SK-N-SH (cell line): ENCODE results near the gene N4BP3. TPM values are rescaled to one million over a fixed set of nuclear protein-coding genes. Genes with fewer than 3 reads are reported as not detected.

Source experiments
- CTCF ChIA-PET: fragments of 300-600, 350-600 bp; formaldehyde crosslinking; extraction: SDS; loops from one replicate; lab custom pipeline; 2021; lab: Yijun Ruan, JAX
- POLR2A ChIA-PET: fragments of 350-600 bp; sonication (Branson Sonifier 250); formaldehyde crosslinking; extraction: SDS; loops from one replicate; lab custom pipeline; 2020; ENCODE audit warnings: antibody characterized with exemption, inconsistent platforms; lab: Yijun Ruan, JAX
- DNase-seq: peaks from one replicate; pipeline ENCODE4 v3.0.0; 2012
- H2AFZ ChIP-seq: fragments of 200-600 bp; sonication (generic); 2 replicates; pipeline ENCODE4 v1.8.1; 2016; ENCODE audit warnings: antibody characterized with exemption, mild to moderate bottlenecking, low read depth
- H3F3A ChIP-seq: fragments of 200-600 bp; sonication (generic); replicated peaks from 2 replicates; pipeline ENCODE3; 2016; ENCODE audit warnings: antibody characterized with exemption, mild to moderate bottlenecking; ENCODE audit not compliant: insufficient read depth
- H3K27ac ChIP-seq, 2 experiments: fragments of 200-500 bp in 1 of 2; fragments of 200-600 bp in 1 of 2; sonication (Bioruptor generic) in 1 of 2; sonication (generic), shearing (Covaris generic) in 1 of 2; 2 replicates each; pipeline versions ENCODE4 v1.5.1 to v1.6.1; 2014 to 2016; ENCODE audit warnings: low read depth in 2 of 2, inconsistent platforms in 1 of 2, low read length in 1 of 2, mild to moderate bottlenecking in 1 of 2, mixed read lengths in 1 of 2
- H3K27me3 ChIP-seq: fragments of 200-600 bp; sonication (generic), shearing (Covaris generic); 2 replicates; pipeline ENCODE4 v1.6.1; 2016; ENCODE audit warnings: mixed run types; ENCODE audit not compliant: insufficient read depth
- H3K36me3 ChIP-seq, 2 experiments: fragments of 200-500 bp in 1 of 2; fragments of 200-600 bp in 1 of 2; sonication (Bioruptor generic) in 1 of 2; sonication (generic) in 1 of 2; replicated peaks in 1 of 2; 2 replicates each; pipeline versions ENCODE3 to v1.5.1; 2014 to 2016; ENCODE audit warnings: low read length in 1 of 2, mild to moderate bottlenecking in 1 of 2; ENCODE audit not compliant: insufficient read depth in 2 of 2, control insufficient read depth in 1 of 2
- H3K4me1 ChIP-seq, 2 experiments: fragments of 200-500 bp in 1 of 2; fragments of 200-600 bp in 1 of 2; sonication (Bioruptor generic) in 1 of 2; sonication (generic), shearing (Covaris generic) in 1 of 2; 2 replicates each; pipeline versions ENCODE4 v1.5.1 to v1.6.1; 2014 to 2016; ENCODE audit warnings: low read depth in 1 of 2, low read length in 1 of 2, mixed run types in 1 of 2; ENCODE audit not compliant: insufficient read depth in 2 of 2, control insufficient read depth in 1 of 2
- H3K4me2 ChIP-seq: fragments of 200-600 bp; sonication (generic), shearing (Covaris generic); 2 replicates; pipeline ENCODE4 v1.6.1; 2017; ENCODE audit warnings: mixed run types
- H3K4me3 ChIP-seq, 2 experiments: fragments of 200-500 bp in 1 of 2; fragments of 200-600 bp in 1 of 2; sonication (Bioruptor generic) in 1 of 2; sonication (generic), shearing (Covaris generic) in 1 of 2; 2 replicates each; pipeline versions ENCODE4 v1.5.1 to v1.8.1; 2014 to 2016; ENCODE audit warnings: low read depth in 2 of 2, inconsistent platforms in 1 of 2, low read length in 1 of 2, mild to moderate bottlenecking in 1 of 2, mixed read lengths in 1 of 2, moderate library complexity in 1 of 2
- H3K79me2 ChIP-seq: fragments of 200-600 bp; sonication (generic); 2 replicates; pipeline ENCODE4 v1.8.1; 2017; ENCODE audit warnings: mild to moderate bottlenecking; ENCODE audit not compliant: insufficient read depth
- H3K9ac ChIP-seq: fragments of 200-600 bp; sonication (generic); 2 replicates; pipeline ENCODE4 v1.6.1; 2017; ENCODE audit warnings: mixed run types
- H3K9me2 ChIP-seq: fragments of 200-600 bp; sonication (generic); 2 replicates; pipeline ENCODE4 v1.6.1; 2017; ENCODE audit warnings: mixed run types
- H3K9me3 ChIP-seq: fragments of 200-600 bp; sonication (generic); 2 replicates; pipeline ENCODE4 v1.6.1; 2017; ENCODE audit warnings: mixed run types, mild to moderate bottlenecking, moderate library complexity
- H4K20me1 ChIP-seq: fragments of 200-600 bp; sonication (generic); 2 replicates; pipeline ENCODE4 v1.6.1; 2017; ENCODE audit warnings: mild to moderate bottlenecking, mixed run types; ENCODE audit not compliant: insufficient read depth
- CTCF ChIP-seq: fragments of 200-600 bp; sonication (generic); IDR thresholded peaks from 2 replicates; pipeline ENCODE4 v1.6.1; 2017; ENCODE audit warnings: antibody characterized with exemption, mild to moderate bottlenecking, moderate library complexity
- ELF1 ChIP-seq: IDR thresholded peaks from 2 replicates; pipeline ENCODE4 v1.4.0; 2012
- FOXM1 ChIP-seq: IDR thresholded peaks from 2 replicates; pipeline ENCODE4 v1.4.0; 2012; ENCODE audit warnings: low read depth, mild to moderate bottlenecking
- RAD21 ChIP-seq: IDR thresholded peaks from 2 replicates; pipeline ENCODE4 v1.6.1; 2012; ENCODE audit warnings: mild to moderate bottlenecking, low read length
- RXRA ChIP-seq: IDR thresholded peaks from 2 replicates; pipeline ENCODE4 v1.4.0; 2012; ENCODE audit warnings: low read depth, mild to moderate bottlenecking, borderline replicate concordance
- TCF12 ChIP-seq: IDR thresholded peaks from 2 replicates; pipeline ENCODE4 v1.4.0; 2012
- WGBS: methylation state at CpG from one replicate; pipeline ENCODE4 v1.1.6; 2017; ENCODE audit warnings: low lambda C conversion rate; 5-methylcytosine and 5-hydroxymethylcytosine counted together
- polyA plus RNA-seq, 3 experiments: library from polyadenylated mRNA; depleted of rRNA; stranded (reverse); fragments of >200 nt; gene quantifications; 2 replicates each; pipeline ENCODE4 v1.2.3, GENCODE V29; 2012
- TF ChIP-seq, protein P1 (sequence below): IDR thresholded peaks from 2 replicates; pipeline ENCODE4 v1.4.0; 2012; ENCODE audit warnings: low read depth, borderline replicate concordance
- TF ChIP-seq, protein P2 (sequence below): IDR thresholded peaks from 2 replicates; pipeline ENCODE4 v1.4.0; 2012; ENCODE audit warnings: low read depth, borderline replicate concordance
- TF ChIP-seq, protein P3 (sequence below): IDR thresholded peaks from 2 replicates; pipeline ENCODE4 v1.6.1; 2012; ENCODE audit warnings: mild to moderate bottlenecking, low read depth, low read length, moderate library complexity

N4BP3 gene
- polyA plus RNA-seq, 1 of the 3 experiments (the other 2 are of a cell fraction), result 0.28 TPM

DNA sequence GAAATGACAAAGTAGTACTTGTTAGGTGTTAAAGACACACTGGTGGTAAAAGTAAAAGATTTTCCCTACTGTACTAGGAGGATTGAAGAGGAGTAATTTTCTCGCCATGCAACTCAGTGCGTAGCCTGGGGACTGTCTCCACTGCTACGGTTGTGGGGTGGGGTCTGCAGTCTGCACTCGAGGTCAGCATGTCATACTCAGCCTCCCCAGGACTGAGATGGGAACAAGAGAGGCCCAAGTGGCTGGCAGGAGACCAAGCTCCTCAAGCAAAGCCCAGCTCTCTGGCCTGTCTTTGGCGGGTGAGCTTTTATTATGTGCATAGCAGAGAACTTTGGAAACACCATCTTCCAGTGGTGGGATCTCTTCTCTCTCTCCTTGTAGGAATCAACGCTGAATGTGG lies 29.9 kb downstream of the N4BP3 start (continued):
- TF ChIP-seq, protein P1, sequence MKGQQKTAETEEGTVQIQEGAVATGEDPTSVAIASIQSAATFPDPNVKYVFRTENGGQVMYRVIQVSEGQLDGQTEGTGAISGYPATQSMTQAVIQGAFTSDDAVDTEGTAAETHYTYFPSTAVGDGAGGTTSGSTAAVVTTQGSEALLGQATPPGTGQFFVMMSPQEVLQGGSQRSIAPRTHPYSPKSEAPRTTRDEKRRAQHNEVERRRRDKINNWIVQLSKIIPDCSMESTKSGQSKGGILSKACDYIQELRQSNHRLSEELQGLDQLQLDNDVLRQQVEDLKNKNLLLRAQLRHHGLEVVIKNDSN, result no peak

GRCh38 chr5:178143901-178144300 lies 30.6 kb downstream of the N4BP3 start:
- Histone ChIP-seq H3K36me3 (peaks cover 40 to 67% of the 10 kb centered on the region in 2 experiments), H4K20me1 (peaks cover 7% of the 10 kb centered on the region), H3K9me2 (no peaks in the 10 kb centered on the region), H3K4me3 (no peak overlapping the region), H3K4me2 (no peak overlapping the region), H2AFZ (no peak overlapping the region), H3K9me3 (no peaks in the 10 kb centered on the region), H3K27me3 (no peaks in the 10 kb centered on the region), H3F3A (peaks cover 3% of the 10 kb centered on the region), H3K4me1 (no peaks in the 10 kb centered on the region), H3K79me2 (0 out of 2 replicates have a peak, but pooled peaks cover 4% of the 10 kb centered on the region), H3K9ac (no peak overlapping the region), H3K27ac (no peak overlapping the region)
- 90% methylated on average over 3 of the region's 10 CpGs for WGBS
- CTCF ChIA-PET, result interaction anchor here (0.9 to 18.9 kb wide), 3 partner anchors 9 to 68 kb away, joined by 3 to 319 read pairs (median 13); no protein-coding TSS in a partner anchor
- DNase-seq, result no peak
- TF ChIP-seq, protein P1, result no peak
- TF ChIP-seq ELF1 (no peak), RAD21 (no peak), CTCF (no peak), FOXM1 (no peak), RXRA (no peak), TCF12 (no peak)
- TF ChIP-seq, protein P2, sequence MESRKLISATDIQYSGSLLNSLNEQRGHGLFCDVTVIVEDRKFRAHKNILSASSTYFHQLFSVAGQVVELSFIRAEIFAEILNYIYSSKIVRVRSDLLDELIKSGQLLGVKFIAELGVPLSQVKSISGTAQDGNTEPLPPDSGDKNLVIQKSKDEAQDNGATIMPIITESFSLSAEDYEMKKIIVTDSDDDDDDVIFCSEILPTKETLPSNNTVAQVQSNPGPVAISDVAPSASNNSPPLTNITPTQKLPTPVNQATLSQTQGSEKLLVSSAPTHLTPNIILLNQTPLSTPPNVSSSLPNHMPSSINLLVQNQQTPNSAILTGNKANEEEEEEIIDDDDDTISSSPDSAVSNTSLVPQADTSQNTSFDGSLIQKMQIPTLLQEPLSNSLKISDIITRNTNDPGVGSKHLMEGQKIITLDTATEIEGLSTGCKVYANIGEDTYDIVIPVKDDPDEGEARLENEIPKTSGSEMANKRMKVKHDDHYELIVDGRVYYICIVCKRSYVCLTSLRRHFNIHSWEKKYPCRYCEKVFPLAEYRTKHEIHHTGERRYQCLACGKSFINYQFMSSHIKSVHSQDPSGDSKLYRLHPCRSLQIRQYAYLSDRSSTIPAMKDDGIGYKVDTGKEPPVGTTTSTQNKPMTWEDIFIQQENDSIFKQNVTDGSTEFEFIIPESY, result no peak
- TF ChIP-seq, protein P3, sequence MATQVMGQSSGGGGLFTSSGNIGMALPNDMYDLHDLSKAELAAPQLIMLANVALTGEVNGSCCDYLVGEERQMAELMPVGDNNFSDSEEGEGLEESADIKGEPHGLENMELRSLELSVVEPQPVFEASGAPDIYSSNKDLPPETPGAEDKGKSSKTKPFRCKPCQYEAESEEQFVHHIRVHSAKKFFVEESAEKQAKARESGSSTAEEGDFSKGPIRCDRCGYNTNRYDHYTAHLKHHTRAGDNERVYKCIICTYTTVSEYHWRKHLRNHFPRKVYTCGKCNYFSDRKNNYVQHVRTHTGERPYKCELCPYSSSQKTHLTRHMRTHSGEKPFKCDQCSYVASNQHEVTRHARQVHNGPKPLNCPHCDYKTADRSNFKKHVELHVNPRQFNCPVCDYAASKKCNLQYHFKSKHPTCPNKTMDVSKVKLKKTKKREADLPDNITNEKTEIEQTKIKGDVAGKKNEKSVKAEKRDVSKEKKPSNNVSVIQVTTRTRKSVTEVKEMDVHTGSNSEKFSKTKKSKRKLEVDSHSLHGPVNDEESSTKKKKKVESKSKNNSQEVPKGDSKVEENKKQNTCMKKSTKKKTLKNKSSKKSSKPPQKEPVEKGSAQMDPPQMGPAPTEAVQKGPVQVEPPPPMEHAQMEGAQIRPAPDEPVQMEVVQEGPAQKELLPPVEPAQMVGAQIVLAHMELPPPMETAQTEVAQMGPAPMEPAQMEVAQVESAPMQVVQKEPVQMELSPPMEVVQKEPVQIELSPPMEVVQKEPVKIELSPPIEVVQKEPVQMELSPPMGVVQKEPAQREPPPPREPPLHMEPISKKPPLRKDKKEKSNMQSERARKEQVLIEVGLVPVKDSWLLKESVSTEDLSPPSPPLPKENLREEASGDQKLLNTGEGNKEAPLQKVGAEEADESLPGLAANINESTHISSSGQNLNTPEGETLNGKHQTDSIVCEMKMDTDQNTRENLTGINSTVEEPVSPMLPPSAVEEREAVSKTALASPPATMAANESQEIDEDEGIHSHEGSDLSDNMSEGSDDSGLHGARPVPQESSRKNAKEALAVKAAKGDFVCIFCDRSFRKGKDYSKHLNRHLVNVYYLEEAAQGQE, result no peak
- POLR2A ChIA-PET, result interaction anchor here (1.3 to 2.9 kb wide), 2 partner anchors 13 to 68 kb away, joined by 3 to 7 read pairs; partner anchors contain the start of gene RMND5B
